Dedifferentiated amniotic fluid mesenchymal stem cell (primary cell): ENCODE results near the gene CLTCL1.
"Not testable (repeated sequence)": the region's sequence is repeated elsewhere in the genome, so short reads cannot be mapped to it uniquely, and the experiment has no call there.

Source experiments
- DNase-seq: peaks from one replicate; pipeline ENCODE4 v3.0.0-alpha.2; 2016; ENCODE audit errors: extremely low spot score

The CLTCL1 gene

GRCh38 chr22:19291580-19292457 lies at the start of gene CLTCL1:
CLTCL1 (minus strand) TSS chr22:19291719; CDS start chr22:19291641, 78 bp downstream.
- peak; percentile 50 for DNase-seq

- DNase-seq = no peak
Measured at GRCh38 chr22:19337137-19337536, 45.6 kb upstream of the CLTCL1 start.

- DNase-seq = no peak
Measured at GRCh38 chr22:19336133-19337075, 44.9 kb upstream of the CLTCL1 start.

GRCh38 chr22:19331975-19332374 lies 40.5 kb upstream of the CLTCL1 start:
- no peak for DNase-seq

GRCh38 chr22:19331474-19331873 lies 40.0 kb upstream of the CLTCL1 start:
- no peak for DNase-seq

GRCh38 chr22:19330865-19331418 lies 39.4 kb upstream of the CLTCL1 start:
- DNase-seq = no peak

- DNase-seq = not testable (repeated sequence)
Measured at GRCh38 chr22:19330205-19330604, 38.7 kb upstream of the CLTCL1 start.

- no peak for DNase-seq
Measured at GRCh38 chr22:19329454-19329853, 37.9 kb upstream of the CLTCL1 start.

GRCh38 chr22:19325296-19325948 lies 33.9 kb upstream of the CLTCL1 start:
- DNase-seq = no peak

GRCh38 chr22:19323420-19323819 lies 31.9 kb upstream of the CLTCL1 start:
- not testable (repeated sequence) for DNase-seq

GRCh38 chr22:19321757-19322156 lies 30.2 kb upstream of the CLTCL1 start:
- DNase-seq = no peak

GRCh38 chr22:19320136-19320535 lies 28.6 kb upstream of the CLTCL1 start:
- not testable (repeated sequence) for DNase-seq

- no peak for DNase-seq
Measured at GRCh38 chr22:19319281-19319680, 27.8 kb upstream of the CLTCL1 start.

GRCh38 chr22:19317865-19318264 lies 26.3 kb upstream of the CLTCL1 start:
- DNase-seq = no peak

GRCh38 chr22:19307872-19308271 lies 16.4 kb upstream of the CLTCL1 start:
- no peak for DNase-seq

GRCh38 chr22:19306535-19306934 lies 15.0 kb upstream of the CLTCL1 start:
- DNase-seq = not testable (repeated sequence)

GRCh38 chr22:19304547-19304946 lies 13.0 kb upstream of the CLTCL1 start:
- DNase-seq = no peak

GRCh38 chr22:19303785-19304184 lies 12.3 kb upstream of the CLTCL1 start:
- no peak for DNase-seq

GRCh38 chr22:19295733-19296132 lies 4.2 kb upstream of the CLTCL1 start:
- DNase-seq = no peak

GRCh38 chr22:19292458-19293230 lies 1.1 kb upstream of the CLTCL1 start:
- DNase-seq = no peak

- DNase-seq = no peak
Measured at GRCh38 chr22:19291218-19291579, 320 bp downstream of the CLTCL1 start.
